ENCODE data around the gene GNG2. TPM values are rescaled to one million over a fixed set of nuclear protein-coding genes. Genes with fewer than 3 reads are reported as not detected.

Gene GNG2
- total and polyA plus RNA-seq, 2 of the 8 experiments (the other 6 are each of a cell fraction or from before 2014, with no cell fraction given): 8.2 to 17.9 TPM

GRCh38 chr14:51933191-51933590, 72.8 kb downstream of the GNG2 start (continued):
- TF ChIP-seq CHD7 (IDR thresholded peaks at IDR 0.05; ENCODE audit: insufficient replicate concordance, low read length) (no peak), ZNF274 (IDR thresholded peaks at IDR 0.05; ENCODE audit: borderline replicate concordance, extremely low read depth, low read length) (no peak), TAF1 (IDR thresholded peaks at IDR 0.05; ENCODE audit: low read depth, low read length) (no peak), KDM1A (IDR thresholded peaks at IDR 0.05; ENCODE audit: borderline replicate concordance, low read length) (no peak), CTCF (IDR thresholded peaks at IDR 0.05; ENCODE audit: control extremely low read depth in 1 of 3, insufficient read depth in 1 of 3, low read depth in 1 of 3, low read length in 3 of 3) (no peak), ATF2 (IDR thresholded peaks at IDR 0.05; ENCODE audit: low read length) (no peak)
